NT2/D1 (cell line): Measurements from ENCODE around the gene BRIP1.

Experiments
- SUZ12 ChIP-seq: IDR thresholded peaks from 2 replicates; pipeline ENCODE4 v1.6.1; 2011; ENCODE audit not compliant: insufficient read length, insufficient read depth; ENCODE audit errors: extremely low read depth
- YY1 ChIP-seq: IDR thresholded peaks from 2 replicates; pipeline ENCODE4 v1.6.1; 2011; ENCODE audit not compliant: insufficient read length, insufficient read depth

- TF ChIP-seq YY1 (no peak), SUZ12 (no peak)
Measured at GRCh38 chr17:61764846-61765245, 98.5 kb downstream of the BRIP1 start.
